ENCODE results near the gene MYBL2.

MYBL2 gene

DNA sequence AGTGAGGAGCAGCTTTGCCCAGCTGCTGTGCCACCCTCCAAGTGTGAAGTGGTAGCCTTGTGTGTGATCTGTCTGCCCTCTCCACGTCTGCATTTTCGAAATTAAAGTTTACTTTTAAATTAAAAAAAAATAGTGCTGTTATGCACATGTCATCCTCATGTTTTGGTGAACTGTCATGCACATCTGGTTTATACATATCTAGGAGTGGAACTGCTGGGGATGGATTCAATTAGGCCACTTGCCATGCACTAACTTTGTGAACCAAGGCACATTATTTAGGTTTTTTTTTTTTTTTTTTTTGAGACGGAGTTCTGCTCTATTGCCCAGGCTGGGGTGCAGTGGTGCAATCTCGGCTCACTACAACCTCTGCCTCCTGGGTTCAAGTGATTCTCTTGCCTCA, 56.3 kb downstream of the MYBL2 start:
- no peak for DNase-seq (ENCODE audit: low read depth in 3 of 3)

DNA sequence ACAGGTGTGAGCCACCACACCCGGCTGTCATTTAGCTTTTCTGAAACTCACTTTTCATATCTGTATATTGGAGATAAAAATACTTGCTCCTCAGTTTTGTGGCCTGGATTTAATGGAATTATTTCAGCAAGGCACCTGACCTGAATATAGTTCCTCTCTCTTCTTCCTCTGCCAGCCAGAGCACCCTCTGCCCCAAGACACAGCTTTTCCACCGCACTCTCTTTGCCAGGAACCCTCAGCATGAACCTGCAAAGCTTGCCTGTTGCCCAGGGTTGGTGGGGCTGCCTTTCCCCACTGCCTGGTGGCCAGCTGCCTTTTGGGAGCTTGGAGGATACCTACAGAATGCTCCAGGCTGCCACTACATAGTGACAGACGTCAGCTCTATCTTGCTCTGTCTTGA, 56.8 kb downstream of the MYBL2 start:
- DNase-seq (ENCODE audit: low read depth in 3 of 3), result no peak

DNA sequence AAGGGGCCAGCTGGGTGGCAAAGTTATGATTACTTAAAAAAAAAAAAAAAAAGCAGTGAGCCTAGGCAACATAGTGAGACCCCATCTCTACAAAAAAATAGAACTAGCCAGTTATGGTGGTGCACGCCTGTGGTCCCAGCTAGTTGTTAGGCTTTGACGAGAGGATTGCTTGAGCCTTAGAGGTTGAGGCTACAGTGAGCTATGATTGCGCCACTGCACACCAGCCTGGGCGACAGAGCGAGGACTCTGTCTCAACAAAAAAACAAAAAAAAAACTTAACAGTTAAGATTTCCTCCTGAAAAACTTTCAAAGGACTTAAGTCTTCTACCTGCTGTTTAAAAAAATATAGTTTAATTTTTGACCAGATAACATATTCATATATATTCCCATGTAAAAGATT, 57.5 kb downstream of the MYBL2 start:
- DNase-seq (ENCODE audit: low read depth in 3 of 3), result no peak

DNA sequence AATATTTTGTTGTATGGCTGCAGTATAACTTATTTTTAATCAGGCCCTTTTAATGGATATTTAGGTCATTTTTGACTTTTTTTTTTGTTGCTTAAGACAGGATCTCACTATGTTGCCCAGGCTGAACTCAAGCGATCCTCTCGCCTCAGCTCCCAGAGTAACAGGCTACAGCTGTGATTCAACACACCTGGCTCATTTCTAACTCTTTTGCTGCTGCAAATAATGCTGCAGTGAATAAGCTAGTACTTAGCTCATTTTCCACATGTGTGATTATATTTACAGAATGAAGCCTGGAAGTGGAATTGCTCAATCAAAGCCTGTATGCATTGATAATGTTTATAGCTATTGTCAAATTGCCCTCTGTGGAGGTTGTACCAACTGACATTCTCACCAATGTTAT, 58.8 kb downstream of the MYBL2 start:
- no peak for DNase-seq (ENCODE audit: low read depth in 3 of 3)

DNA sequence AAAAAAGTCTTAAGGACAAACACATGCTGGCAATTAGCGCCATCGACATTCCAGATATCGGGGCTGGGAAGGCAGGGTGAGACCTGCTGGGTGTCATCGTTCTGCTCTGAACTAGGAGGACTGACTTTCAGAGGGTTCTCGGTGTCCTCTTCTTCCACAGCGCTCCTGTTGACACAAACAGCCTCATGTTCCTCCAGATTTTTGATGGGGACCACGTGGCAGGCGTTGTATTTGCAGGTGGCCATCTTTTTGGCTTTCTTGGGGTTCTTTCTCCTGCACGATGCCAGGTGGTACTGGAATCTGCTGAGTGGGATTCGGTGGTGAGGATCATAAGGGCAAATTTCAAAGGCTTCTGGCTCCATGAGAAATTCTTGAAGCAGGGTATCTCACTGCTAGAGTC, 59.4 kb downstream of the MYBL2 start:
- DNase-seq (ENCODE audit: low read depth in 3 of 3), result no peak

GRCh38 chr20:43726811-43727338, 60.0 kb downstream of the MYBL2 start, which contains the start of gene GTSF1L:
Gene GTSF1L (minus strand): TSS chr20:43727002. CDS start chr20:43726694, 308 bp downstream.
- DNase-seq (ENCODE audit: low read depth in 3 of 3), result no peak

- no peak for DNase-seq (ENCODE audit: low read depth in 3 of 3)
Observed at GRCh38 chr20:43727980-43728590, 61.2 kb downstream of the MYBL2 start.

DNA sequence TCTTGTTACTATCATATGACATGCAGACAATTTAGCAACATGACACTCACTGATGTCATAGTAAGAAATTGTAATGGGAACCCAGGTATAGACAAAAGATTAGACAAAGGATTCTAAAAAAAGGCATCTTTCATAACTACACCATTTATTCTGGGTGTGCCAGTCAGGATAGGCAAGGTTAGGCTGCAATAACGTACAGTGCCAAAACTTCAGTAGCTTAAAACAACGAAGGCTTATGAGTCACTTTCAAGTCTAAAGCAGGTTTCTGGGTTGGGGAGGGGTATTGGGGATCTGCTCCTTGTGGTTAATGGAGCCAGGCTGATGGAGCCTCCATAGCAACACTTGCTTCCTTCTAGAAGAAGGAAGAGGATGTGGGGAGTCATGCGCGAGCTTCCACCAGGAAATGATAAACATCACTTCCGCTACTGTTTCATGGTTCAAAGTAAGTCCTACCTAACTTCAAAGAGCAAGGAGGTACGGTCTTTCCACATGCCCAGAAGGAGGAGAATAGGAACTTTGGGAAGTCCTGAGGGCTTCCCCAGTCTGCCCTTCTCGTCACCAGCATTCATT, 61.9 kb downstream of the MYBL2 start:
- DNase-seq (ENCODE audit: low read depth in 3 of 3), result no peak

DNA sequence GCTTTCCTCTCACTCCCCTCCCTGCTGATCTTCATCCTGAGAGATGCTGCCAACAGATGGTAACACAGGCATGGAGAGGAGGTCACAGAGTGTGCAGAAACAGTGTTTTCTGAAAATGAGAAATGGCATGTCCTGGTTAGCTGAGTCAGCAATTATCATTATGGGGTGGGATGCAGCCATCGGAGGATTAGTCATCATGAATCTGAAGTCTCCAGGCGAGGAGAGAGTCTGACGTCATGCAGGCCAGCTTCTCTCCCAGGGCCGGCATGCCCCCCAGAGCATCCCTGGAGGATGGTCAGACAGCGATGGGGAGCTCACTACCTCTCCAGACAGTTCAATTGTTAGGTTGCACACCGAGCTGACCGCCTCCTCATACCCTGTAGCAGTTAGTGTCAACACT, 64.6 kb downstream of the MYBL2 start:
- DNase-seq (ENCODE audit: low read depth in 3 of 3), result no peak

DNA sequence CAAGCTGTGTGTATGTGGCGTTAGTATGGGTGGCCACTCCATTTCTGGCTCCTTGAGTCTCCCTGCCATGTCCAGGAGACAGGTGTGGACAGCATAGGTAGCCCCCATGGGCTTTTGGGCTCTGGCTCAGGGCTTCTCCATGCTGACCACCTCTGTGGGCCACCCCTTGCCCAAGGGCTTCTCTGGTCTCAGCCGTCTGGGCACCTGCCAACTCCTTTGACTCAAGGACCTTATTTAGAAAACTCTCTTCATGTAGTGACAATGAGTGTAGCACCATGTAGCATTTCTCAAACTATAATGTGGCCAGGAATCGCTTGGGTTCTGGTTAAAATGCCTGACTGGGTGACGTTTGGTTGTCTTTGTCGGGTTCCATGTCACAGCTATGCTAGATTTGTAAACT, 65.0 kb downstream of the MYBL2 start:
- no peak for DNase-seq (ENCODE audit: low read depth in 3 of 3)

GRCh38 chr20:43736588-43737158, 69.8 kb downstream of the MYBL2 start:
- DNase-seq (ENCODE audit: low read depth in 3 of 3), result peak in 1 of 3 donors; percentile 52

DNA sequence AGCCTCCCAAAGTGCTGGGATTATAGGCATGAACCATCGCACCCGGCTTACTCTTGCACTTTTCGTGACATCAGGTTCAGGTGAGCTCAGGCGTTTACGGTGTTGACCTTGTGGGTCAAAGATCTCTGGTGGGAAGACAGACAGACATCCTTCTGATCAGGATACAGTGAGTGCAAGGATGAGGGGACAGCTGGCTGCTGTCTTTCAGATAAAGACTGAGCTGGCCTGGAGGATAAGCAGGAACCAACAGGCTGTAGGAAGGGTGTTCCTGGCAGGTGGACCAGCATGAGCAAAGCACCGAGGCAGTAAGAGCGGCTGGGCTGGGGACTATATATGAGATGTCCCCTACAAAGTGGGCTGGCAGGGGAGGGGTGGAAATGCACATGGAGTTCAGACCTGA, 71.0 kb downstream of the MYBL2 start:
- DNase-seq (ENCODE audit: low read depth in 3 of 3), result no peak

DNA sequence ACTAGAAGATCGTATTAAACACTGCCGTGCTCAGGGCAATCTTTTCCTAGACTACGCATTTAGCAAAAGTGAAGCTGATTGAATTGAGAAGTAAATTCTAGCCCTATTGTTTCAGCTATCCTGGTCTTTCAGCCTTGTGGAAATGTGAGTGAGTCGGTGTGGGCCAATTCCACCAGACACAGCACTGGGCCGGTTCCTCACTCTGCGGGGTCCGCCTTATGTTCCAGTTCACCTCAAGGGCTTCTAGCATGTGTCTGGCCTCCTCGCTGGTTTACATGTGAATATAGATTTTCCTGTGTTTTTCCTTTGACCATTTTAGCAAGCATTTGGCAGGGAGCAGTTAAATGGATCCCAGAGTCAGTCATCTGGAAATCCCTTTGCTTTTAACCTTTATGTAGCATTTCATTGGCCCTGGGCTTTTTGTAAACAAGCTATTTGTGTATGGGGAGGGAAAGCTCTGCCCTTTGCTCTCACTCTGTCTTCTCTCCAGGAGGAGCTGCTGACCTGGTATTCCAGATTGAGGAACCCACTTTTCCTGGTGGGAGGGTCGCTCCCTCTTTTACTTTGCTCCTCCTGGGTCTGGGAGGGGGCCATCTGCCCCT, 72.3 kb downstream of the MYBL2 start:
- no peak for DNase-seq (ENCODE audit: low read depth in 3 of 3)

DNA sequence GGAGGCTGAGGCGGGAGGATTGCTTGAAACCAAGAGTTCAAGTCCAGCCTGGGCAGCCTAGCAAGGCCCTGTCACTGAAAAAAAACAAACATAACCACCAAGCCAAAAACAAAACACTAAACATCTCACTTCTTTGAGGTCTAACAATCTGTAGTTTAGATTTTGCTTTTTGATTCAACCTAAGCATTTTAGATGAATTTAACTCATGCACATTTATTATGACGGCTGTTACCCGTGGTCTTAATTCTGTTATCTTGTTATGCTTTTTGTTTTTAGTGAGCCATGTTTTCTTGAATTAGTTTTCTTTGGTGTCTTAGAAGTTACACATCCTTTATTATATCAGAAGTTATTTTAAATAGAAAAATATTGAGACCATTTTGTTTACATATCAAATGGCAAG, 73.7 kb downstream of the MYBL2 start:
- DNase-seq (ENCODE audit: low read depth in 3 of 3), result no peak

DNA sequence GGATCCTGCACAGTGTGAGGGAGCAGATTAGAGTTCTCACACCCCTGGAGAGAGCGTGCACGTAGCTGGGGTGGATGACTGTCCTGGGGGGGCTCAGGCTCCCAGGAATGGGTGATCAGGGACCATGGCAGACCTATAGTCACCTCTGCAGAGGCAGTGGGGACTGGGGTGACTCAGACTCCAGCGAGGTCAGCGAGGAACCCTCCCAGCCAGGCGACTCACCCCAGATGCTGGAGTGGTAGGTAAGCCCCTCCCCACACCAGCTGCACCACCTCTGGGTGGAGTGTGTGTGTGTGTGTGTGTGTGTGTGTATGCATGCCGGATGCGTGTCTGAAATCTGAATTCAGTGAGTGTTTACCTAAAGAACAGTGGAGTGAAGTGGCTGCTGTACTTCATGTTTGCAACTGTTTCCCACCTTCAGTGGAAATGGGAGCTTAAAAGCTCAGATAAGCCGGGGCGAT, 77.3 kb downstream of the MYBL2 start:
- DNase-seq (ENCODE audit: low read depth in 3 of 3), result peak in 1 of 3 donors; percentile 34

DNA sequence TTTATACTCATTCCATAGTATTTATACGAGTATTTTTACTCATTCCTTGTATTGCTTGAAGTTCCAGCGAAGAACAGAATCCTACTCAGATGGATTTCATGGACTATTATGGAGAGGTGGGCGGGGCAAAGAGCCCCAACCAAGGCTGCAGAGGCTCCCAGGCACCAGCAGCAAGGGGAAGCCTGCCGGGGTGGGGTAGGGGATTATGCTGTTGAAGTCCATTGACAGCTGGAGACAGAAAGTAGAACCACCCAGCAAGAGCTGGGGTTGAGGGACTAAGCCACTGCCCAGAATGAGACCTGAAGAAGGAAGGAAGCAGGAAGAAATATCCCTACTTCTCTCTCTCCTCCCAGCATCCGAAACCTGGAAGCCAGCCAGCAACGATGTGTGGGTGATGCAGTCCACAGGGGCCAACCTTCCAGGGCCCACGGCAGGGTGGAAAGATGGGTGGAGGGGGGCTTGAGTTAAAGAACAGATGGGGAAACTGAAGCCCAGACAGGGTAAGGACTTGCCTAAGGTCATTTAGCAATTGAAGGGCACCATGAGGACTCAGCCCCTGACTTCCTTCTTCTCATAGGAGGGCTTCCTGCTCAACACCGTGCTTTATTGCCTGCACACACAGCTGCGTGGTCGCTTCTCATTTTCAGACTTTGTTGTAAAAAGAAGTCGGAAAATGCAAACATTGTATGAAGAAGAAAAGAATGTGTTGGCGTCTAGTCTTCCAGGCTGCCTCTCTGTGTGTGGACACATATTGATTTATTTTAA, 78.2 kb downstream of the MYBL2 start:
- DNase-seq (ENCODE audit: low read depth in 3 of 3), result no peak

GRCh38 chr20:43746344-43747137, 79.6 kb downstream of the MYBL2 start:
- no peak for DNase-seq (ENCODE audit: low read depth in 3 of 3)

GRCh38 chr20:43748274-43748673, 81.4 kb downstream of the MYBL2 start:
- DNase-seq (ENCODE audit: low read depth in 3 of 3), result no peak

GRCh38 chr20:43749734-43750294, 82.9 kb downstream of the MYBL2 start:
- DNase-seq (ENCODE audit: low read depth in 3 of 3), result peak; percentile 63 to 85 (median 79)

DNA sequence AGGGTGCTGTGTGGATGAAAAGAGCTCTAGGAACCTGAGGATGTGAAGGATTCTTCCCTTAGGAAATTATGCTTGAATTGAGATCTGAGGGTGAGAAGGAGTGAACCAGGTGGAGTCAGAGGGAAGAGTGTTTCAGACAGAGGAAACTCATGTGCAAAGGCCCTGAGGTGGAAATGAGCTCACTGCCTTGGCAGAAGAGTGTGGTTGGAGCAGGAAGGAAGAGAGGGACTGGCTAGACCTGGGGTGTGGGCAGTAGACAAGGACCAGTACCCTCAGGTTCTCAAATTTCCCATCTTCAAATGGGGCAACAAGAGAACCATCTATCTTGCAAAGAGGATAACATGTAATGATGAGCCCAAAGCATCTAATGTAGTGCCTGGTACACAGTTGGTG, 83.9 kb downstream of the MYBL2 start:
- no peak for DNase-seq (ENCODE audit: low read depth in 3 of 3)
